NCI-H146 treated with DMSO at 0.1 percent for 48 hours (cell line): ENCODE results near the gene LMBRD2.
"Not testable (repeated sequence)": the region's sequence is repeated elsewhere in the genome, so short reads cannot be mapped to it uniquely, and the experiment has no call there.

Experiments
- DNase-seq: peaks from one replicate; lab custom pipeline; 2025; ENCODE audit not compliant: unreplicated experiment; lab: John Stamatoyannopoulos, UW

Gene LMBRD2

DNA sequence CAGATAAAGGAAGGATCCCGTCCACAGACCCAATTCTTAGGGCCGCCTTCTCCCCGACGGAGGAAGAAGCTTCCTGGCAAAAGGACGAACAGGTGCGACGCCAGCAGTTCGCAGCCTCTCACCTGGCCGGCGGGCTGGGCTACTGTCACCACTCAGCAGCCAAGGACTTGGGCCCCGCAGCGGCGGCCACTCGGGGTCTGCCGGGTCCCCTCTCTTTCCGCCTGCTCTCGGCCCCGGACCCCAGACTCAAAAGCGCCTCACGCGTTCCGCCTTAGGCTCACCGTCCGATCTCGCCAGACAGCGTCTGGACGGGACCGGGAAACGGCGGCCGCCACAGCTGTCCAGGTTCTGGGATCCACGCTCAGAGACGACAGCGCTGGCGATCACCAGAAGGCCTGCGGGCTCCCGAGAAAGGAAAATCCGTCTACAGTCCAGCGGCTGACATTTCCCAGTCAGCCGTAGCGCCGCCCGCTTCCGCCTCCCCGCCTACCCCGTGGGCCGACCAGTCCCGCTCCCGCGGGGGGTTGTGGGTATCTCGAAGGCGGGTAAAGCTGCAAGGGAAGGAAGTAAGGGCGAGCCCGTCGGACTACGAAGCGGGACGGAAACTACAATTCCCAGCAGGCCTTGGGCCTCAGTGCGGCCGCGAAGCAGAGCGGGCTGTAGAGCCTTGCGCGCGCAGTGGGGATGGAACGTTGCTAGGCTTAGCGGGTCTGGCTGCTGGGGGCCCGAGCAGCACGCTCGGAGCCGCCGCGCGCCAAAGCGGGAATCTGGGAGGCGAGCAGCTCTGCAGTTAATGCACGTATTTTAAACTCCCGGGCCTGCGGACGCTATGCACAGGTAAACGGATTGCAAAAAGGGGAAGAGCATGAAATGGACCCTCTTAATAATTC lies at the start of gene LMBRD2, which contains the start of gene SKP2:
LMBRD2 (minus strand) TSS at position 454 of the 890 bp plus-strand sequence. CDS start 8,538 bp downstream, outside the sequence.
SKP2 (plus strand) TSS at position 678 of the 890 bp plus-strand sequence; CDS start at position 830, 152 bp downstream.
- peak; percentile 97 for DNase-seq

DNA sequence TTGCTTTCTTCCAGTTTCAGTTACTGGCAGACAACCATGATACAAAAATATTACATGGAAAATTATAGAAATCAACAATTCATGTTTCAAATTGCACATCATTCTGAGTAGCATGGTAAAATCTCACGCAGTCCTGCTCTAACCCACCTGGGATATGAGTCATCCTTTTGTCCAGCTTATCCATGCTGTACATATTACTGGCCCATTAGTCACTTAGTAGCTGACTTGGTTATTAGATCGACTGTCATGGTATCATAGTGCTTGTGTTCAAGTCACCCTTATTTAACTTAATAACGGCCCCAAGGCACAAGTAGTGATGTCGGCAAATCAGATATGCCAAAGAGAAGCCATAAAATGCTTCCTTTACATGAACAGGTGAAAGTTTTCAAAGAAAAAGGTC lies 48.8 kb upstream of the LMBRD2 start:
- DNase-seq: no peak

DNA sequence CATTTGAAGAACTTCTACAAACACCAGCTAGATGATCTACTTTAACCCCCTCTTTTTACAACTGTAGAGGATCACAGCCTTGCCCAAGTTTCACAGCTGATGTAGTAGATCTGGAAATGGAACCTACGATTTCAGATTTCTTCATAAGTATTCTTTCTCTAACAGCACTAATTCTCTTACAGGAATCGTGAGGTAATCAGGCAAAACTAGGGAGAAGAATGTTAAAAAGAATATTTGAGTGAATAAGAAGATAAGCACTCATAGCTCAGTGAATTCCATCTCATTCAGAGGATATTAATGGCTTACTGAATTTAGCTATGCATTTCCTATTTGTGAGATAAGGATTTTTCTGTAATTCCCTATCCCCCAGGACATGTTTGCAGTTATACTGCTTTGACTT lies 47.9 kb upstream of the LMBRD2 start:
- DNase-seq: no peak

DNA sequence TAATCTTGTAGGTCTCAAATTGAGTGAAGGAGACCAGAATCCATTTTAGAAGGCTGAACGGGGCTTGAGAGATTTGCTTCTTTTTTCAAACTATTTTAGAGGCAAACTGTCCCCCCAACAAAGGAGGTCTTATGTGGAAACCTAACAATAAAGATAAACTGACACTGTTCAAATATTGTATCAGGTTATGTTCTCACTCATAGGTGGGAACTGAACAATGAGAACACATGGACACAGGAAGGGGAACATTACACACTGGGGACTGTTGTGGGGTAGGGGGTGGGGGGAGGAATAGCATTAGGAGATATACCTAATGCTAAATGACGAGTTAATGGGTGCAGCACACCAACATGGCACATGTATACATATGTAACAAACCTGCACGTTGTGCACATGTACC lies 47.1 kb upstream of the LMBRD2 start:
- not testable (repeated sequence) for DNase-seq

DNA sequence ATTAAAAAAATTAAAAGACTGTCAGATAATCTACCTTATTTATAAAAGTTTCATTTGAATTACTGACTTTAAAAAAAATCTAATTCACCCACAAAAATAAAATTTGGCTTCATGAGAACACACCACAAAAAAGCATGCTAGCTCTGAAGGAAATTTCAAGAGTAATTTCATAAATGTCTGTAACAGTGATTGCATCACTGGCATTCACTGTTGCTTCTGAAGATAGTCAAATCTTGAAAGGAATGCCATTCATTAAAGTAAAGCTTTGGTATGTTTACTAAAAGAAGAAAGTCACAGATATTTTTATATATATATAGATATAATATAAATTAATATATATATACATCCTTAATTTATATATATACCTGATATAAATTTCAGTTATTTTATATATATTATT lies 46.6 kb upstream of the LMBRD2 start:
- DNase-seq: no peak

DNA sequence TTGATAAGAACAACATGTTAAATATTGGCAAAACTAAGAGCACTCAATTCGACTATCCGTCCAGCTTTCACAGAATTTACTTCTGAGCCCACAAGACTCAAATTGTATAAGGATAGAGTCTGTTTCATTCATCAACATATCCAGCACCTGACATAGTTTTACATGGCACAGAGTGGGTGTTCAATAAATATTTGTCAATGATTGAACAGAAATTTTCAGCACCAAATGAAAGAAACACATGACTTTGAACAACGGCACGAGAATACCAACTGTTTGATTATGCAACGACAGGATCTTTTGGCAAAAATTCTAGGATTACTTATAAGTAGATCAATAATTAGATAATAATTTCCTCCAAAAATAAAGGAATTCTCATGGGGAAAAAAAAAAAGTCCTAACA lies 42.1 kb upstream of the LMBRD2 start:
- DNase-seq: no peak

DNA sequence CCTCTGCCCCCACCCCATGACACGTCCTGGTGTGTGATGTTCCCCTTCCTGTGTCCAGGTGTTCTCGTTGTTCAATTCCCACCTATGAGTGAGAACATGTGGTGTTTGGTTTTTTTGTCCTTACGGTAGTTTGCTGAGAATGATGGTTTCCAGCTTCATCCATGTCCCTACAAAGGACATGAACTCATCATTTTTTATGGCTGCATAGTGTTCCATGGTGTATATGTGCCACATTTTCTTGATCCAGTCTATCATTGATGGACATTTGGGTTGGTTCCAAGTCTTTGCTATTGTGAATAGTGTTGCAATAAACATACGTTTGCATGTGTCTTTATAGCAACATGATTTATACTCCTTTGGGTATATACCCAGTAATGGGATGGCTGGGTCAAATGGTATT lies 32.7 kb upstream of the LMBRD2 start:
- not testable (repeated sequence) for DNase-seq

DNA sequence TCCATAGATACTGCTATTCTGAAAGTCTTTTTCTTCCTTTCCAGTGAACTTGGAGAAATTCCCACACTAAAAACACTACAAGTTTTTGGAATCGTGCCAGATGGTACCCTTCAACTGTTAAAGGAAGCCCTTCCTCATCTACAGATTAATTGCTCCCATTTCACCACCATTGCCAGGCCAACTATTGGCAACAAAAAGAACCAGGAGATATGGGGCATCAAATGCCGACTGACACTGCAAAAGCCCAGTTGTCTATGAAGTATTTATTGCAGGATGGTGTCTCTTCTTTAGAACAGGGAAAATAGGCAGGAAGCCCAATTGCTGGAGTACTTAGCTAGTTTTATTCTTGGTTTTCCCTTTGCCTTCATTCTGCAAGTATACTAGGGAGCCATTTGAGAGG lies 30.1 kb upstream of the LMBRD2 start:
- no peak for DNase-seq

DNA sequence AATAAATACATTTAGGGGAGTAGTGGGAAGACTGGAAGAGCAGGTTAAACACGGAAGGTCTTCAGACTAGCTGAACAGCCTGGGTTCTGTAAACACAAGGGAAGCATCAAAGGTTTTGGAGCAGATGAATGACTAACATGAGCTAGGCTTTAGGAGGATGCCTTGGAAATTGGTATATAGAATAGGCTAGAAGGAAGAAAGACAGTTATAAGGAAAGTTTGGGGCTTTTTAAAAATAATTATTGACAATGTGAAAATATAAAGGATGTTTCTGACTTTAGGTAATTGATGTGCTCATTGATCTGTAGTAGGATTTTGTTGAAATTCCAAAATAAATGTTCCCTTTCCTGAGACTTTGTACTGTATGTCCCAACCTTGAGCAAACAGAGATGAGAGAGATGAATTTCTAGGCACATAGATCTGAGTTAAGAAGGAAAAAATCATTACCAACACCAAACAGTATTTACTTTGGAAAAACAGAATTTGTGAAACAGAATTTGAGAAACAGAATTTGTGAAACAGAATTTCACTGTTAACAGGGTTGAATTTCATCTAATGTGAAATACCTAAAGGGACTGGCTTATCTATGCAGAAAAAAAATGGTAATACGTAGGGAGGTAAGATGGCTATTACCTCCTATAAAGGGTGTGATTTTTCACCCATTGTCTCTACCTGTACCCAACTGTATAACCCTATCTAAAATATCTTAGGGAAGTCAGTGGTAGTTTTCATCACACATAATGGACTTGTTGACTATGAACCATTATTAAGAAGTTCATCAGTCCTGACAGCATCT lies 29.1 kb upstream of the LMBRD2 start:
- no peak for DNase-seq

DNA sequence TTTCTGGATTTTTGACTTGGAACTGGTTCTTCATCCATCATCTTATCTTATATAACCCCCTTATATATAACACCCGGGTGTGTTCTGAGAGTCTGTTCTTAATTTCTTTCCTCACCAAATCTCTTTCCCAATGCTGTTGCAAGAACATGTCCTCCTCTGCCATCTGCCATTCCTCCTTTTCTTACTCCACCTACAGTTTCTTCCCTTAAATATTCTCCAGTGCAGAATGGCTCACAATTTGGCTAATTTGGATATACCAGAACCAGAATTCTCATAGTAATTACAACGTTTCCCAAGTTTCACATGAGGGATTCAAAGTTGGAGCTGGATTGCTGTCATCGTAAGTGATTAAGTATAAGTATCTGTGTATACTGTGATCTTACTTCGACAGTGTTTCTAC lies 28.3 kb upstream of the LMBRD2 start:
- no peak for DNase-seq

DNA sequence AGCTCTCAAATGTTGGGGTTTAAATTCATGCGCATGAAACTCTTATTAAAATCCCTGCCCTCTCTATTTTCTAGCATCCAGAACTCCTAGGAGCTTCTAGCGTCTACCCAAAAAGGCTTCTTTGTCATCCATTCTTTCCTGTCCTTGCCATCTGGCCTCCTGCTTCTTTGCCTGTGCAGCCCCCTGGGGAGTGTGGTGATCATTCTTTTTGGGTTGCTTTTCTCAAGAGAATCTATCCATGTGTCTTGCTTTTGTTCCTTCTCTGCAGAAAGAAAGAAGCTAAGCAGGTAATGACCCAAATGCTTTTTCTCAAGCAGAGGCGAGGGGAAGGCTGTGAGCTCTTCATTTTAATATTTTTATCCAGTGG lies 26.8 kb upstream of the LMBRD2 start:
- no peak for DNase-seq

DNA sequence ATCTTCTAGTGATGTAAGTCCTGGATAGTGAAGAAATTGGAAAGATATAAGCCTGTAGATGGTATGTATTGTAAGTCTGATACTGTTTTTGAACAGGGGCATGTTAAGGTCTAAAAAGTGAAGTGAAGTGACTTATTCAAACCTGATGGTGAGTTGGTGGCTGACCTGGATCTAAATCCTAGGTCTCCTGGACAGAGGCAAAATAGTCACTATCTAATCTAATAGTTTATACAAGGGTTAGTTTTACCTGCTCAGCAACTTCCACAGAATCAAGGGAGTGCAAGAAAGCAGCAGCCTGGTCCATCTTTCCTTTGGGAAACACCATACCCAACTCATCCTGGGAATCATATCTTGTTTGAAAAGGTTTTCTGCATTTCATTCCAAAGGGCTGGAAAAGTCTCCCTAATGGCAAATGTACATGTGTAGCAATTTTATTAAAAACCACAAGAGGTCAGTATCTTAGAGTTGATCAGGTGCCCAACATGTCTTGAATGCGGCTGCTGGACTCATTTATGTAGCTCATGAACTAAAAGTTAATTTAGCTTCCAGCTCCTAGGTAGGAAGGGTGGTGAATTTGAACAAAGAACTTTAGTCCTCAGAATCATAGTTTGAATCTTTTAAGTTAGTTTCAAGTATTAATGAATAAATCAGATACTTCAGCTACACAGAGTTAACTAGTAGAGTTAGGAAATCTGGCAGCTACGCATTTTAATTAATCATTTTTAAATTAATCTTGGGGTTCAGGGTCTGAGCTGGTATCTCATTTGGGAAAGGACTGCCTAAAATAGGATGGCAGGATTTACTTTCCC lies 26.2 kb upstream of the LMBRD2 start:
- DNase-seq: peak; percentile 10

DNA sequence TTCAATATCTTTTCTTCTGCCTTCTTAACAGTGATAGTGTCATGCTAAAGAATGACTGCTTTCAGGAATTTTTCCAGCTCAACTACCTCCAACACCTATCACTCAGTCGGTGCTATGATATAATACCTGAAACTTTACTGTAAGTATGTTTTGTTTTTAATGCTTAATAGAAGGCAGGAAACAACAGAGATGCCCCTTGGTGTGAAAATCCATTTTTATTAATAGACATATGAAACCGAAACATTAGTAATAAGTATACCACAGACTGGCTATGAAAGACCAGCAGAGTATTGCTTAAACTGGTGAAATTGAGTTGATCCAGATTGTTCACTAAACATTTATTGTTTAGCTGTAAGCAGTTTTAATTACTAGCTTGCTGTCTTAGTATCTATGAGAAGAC lies 25.5 kb upstream of the LMBRD2 start:
- no peak for DNase-seq

DNA sequence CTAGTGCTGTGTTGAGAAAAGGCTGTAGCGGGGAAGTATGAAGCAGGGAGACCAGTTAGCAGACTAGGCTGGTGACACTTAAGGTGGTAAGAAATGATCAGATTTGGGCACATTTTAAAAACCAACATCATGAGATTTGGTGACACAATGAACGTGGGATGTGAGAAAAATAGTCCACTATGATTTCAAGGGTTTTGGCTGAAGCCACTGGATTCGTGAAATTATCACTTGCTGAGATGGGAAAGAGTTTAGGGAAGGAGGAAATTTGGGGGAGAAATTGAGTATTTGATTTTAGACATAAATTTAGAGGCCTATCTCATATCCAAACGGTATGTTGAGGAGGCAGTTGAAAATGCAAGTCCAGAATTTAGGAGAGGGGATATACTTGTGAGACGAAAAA lies 23.4 kb upstream of the LMBRD2 start:
- DNase-seq: no peak

DNA sequence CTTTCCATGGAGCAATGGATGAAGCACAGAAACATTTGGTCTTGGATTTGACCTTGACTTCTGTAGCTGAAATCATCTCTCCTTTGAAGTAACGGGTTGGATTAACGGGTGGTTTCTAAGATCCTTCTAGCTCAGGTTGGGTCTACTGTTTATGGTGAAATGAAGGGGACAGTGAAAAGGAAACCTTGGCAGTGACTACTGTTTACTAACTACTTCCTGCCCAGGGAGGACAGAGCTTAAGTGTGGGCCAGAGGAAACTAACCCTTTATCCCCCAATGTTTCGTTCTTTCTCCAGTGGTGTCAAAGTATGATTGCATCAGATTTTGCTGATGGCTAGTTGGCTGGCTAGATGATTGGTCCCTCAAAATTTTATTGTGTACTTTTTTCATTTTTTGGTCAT lies 22.4 kb upstream of the LMBRD2 start:
- no peak for DNase-seq

DNA sequence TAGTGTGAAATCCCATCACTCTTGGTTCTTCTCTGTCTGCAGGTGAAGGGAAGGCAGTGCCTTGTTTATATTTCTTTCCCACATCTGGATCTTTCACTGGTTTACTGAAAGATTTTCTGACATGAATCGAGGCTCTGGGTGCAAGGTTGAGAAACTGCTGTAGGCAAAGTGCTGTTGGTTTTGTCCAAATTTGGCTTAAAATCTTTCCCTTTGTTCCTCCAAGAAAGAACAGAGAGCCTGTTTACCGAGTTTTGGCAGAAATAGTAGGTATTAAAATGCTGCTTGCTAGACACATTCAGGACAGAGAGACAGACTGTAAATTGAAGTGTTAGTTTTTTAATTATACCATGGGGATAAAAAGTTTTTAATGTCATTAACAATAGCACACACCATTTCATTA lies 21.7 kb upstream of the LMBRD2 start:
- DNase-seq: no peak

DNA sequence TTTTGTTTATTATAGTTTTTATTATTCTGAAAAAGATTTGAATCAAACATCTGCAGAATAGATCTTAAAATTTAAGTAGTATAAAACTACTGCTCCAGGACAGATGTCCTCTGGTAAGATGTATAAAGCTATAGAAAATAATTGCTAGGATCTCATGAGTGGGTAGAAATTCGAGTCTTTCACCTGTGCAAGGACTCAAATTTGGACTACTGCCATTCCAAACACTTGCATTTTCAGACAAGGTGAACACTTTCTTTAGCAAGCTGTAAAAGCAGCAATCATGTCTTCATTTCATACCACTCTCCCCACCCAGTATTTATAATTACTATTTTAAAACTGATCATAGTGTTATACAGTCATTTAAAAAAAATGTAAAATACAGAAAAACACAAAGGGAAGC lies 20.9 kb upstream of the LMBRD2 start:
- DNase-seq: no peak

DNA sequence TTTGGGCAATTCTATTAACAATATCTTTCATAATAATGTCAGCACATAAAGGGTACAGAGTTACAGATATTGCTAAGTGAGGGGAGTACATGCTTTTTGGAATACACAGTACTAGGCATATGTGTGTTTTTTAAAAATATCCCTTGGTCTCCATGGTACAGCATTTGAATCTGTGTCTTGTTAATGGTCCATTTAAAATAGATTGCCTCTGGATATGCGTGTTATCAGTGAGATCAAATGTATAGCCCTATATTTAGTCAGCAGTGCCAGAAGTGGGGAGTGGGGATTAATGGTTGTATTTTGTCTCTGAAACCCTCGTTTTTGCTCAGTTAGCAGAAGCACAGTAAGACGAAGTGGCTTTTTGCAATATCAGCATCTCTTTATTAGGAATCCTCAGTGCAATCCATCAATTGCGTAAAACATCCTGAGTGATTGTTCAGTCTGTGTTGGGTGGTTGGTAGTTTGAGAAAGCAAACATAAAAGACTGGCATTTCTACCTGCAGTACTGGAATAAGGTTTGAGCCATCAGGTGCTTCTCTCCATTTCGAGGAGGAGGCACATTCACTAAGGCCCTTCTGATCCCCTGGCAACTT lies 19.2 kb upstream of the LMBRD2 start:
- DNase-seq: no peak

DNA sequence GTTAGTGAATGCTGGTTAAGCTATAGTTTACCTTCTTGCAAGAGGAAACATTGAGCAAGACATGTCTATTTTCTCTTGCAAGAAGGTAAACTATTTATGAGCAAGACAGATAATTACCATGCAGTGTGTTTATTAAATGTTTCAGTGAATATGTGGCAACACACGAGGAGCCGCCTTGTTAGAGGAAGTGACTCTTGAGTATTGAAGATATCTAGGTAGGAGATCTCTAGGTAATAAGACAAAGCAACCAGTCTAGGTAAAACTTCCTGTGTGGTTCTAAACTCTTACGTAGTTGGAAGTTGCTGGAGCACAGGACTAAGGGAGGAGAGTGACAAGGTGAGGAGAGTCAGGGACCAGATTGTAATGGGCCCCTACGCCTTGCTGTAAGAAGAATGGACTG lies 17.1 kb upstream of the LMBRD2 start:
- DNase-seq: no peak

DNA sequence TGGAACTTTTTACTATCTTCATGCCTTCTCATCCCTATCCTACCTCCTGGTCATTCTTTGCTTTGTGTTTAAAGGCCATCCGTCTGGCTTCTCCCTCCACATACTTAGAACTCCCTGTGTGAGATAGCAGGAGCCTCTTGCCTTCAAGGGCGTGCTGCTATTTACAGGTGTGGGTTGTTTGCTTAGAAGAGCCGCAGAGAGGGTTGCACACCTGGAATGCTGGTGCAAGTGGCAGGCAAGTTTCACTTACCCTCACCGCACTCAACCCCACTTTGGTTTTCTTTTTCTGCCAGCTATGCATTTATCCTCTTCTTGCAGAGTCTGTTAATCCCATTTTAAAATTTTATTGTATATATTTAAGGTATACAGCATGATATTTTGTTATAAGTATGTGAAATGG lies 12.8 kb upstream of the LMBRD2 start:
- DNase-seq: no peak
